ENCODE measurements around the gene TMEM106A. TPM values are rescaled to one million over a fixed set of nuclear protein-coding genes. Genes with fewer than 3 reads are reported as not detected.

TMEM106A gene
- total RNA-seq, 4 donors from 2014 or later, result 0.27 to 2.5 (median 1.6) TPM

DNA sequence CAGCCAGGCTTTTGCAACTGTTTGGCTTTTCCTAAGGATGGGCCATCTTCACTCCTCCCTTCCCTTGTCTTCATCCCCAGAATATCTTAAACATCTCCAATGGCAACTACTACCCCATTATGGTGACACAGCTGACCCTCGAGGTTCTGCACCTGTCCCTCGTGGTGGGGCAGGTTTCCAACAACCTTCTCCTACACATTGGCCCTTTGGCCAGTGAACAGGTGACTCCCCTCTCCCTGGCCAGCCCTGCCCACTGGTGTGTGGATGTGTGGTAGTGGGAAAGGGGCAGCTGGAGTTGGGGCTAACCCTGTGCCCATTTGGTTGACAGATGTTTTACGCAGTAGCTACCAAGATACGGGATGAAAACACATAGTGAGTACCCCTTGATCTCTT, 4.7 kb downstream of the TMEM106A start:
- DNase-seq, result no peak
- Histone ChIP-seq H3K4me3 (no peak overlapping the region), H3K9me3 (no peaks in the 10 kb centered on the region), H3K36me3 (peaks cover 0 to 36% (median 0%) of the 10 kb centered on the region in 3 donors), H3K4me1 (peaks cover 14 to 24% (median 17%) of the 10 kb centered on the region in 3 donors), H3K27ac (no peak overlapping the region), H3K27me3 (no peaks in the 10 kb centered on the region)
- intact Hi-C loops (cut with DNase I), result no loop called here
- no peak for TF ChIP-seq POLR2A (IDR thresholded peaks at IDR 0.05)
- TF ChIP-seq, protein P1, sequence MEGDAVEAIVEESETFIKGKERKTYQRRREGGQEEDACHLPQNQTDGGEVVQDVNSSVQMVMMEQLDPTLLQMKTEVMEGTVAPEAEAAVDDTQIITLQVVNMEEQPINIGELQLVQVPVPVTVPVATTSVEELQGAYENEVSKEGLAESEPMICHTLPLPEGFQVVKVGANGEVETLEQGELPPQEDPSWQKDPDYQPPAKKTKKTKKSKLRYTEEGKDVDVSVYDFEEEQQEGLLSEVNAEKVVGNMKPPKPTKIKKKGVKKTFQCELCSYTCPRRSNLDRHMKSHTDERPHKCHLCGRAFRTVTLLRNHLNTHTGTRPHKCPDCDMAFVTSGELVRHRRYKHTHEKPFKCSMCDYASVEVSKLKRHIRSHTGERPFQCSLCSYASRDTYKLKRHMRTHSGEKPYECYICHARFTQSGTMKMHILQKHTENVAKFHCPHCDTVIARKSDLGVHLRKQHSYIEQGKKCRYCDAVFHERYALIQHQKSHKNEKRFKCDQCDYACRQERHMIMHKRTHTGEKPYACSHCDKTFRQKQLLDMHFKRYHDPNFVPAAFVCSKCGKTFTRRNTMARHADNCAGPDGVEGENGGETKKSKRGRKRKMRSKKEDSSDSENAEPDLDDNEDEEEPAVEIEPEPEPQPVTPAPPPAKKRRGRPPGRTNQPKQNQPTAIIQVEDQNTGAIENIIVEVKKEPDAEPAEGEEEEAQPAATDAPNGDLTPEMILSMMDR (IDR thresholded peaks at IDR 0.05), result no peak
- WGBS, 2 donors, result 68 to 84% methylated on average over 3 to 4 of the region's 4 CpGs

- Histone ChIP-seq H3K4me3 (no peak overlapping the region), H3K36me3 (peaks cover 0 to 36% (median 0%) of the 10 kb centered on the region in 3 donors), H3K27ac (no peak overlapping the region), H3K27me3 (no peaks in the 10 kb centered on the region), H3K9me3 (no peaks in the 10 kb centered on the region), H3K4me1 (peaks cover 12 to 17% (median 16%) of the 10 kb centered on the region in 3 donors)
- intact Hi-C loops (cut with DNase I), result no loop called here
- TF ChIP-seq POLR2A (IDR thresholded peaks at IDR 0.05), result no peak
- TF ChIP-seq, protein P1 (IDR thresholded peaks at IDR 0.05), result no peak
- no peak for DNase-seq
- 88 to 91% methylated on average over 3 to 4 of the region's 4 CpGs for WGBS, 2 donors
Observed at GRCh38 chr17:43216762-43217613, 5.3 kb downstream of the TMEM106A start.

- H3K9me3 ChIP-seq, result no peaks in the 10 kb centered on the region
- H3K27ac ChIP-seq, result no peak overlapping the region
- 88% methylated on average over 2 of the region's 2 CpGs; no CpG with 5 or more reads in 1 of the 2 donors for WGBS, 2 donors
- H3K4me1 ChIP-seq, result peaks cover 6 to 11% (median 9%) of the 10 kb centered on the region in 3 donors
- intact Hi-C loops (cut with DNase I), result no loop called here
- no peak for DNase-seq
- no peak overlapping the region for H3K4me3 ChIP-seq
- no peaks in the 10 kb centered on the region for H3K27me3 ChIP-seq
- no peak for TF ChIP-seq POLR2A (IDR thresholded peaks at IDR 0.05)
- TF ChIP-seq, protein P1 (IDR thresholded peaks at IDR 0.05), result no peak
- H3K36me3 ChIP-seq, result peaks cover 0 to 36% (median 0%) of the 10 kb centered on the region in 3 donors
Observed at GRCh38 chr17:43217614-43218087, 6.0 kb downstream of the TMEM106A start.

DNA sequence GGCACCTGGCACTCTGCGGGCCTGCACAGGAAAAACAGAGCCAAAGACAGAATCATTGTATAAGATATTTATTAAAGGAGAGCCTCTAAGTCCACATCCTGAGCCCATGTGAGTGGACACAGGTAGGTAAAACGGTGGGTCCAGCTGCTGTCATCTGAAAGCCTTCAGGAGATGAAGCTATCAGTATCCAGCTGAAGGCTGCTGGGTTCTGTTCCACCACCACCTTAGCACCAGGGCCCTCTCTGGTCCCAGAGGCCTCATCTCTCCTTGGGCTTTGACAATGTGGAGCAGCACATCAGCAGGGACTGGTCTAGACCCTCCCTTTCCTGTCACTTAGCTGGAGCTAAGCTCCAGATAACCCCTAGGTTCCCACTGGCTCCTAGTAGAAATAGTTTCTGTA, 7.3 kb downstream of the TMEM106A start:
- Histone ChIP-seq H3K4me3 (no peak overlapping the region), H3K9me3 (no peaks in the 10 kb centered on the region), H3K36me3 (peaks cover 0 to 38% (median 0%) of the 10 kb centered on the region in 3 donors), H3K4me1 (no peaks in the 10 kb centered on the region), H3K27ac (no peak overlapping the region), H3K27me3 (no peaks in the 10 kb centered on the region)
- TF ChIP-seq POLR2A (IDR thresholded peaks at IDR 0.05), result no peak
- TF ChIP-seq, protein P1 (IDR thresholded peaks at IDR 0.05), result no peak
- intact Hi-C loops (cut with DNase I), result no loop called here
- DNase-seq, result no peak
- WGBS, 2 donors, result 93 to 100% methylated on average over 2 of the region's 2 CpGs

DNA sequence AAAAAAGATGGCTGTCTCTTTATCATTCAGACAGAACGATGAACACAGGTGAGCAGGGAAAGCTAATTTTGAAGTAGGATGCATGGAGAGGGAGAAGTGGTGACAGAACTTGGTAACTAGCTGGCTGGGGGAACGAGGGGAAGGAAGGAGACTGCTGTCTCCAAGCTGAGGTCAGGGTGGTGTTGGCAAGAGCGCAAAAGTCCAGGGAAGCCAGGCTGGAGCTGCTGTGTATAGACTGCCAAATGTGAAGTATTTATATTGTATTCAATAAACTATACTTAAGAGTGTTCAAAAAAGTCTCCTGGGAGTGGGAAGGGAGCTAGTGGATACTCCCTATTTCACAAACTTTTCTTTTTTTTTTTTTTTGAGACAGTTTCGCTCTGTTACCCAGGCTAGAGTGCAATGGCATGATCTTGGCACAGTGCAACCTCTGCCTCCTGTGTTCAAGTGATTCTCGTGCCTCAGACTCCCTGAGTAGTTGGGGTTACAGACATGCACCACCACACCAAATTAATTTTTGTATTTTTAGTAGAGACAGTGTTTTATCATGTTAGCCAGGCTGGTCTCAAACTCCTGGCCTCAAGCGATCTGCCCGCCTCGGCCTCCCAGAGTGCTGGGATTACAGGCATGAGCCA, 8.2 kb downstream of the TMEM106A start:
- Histone ChIP-seq H3K27me3 (no peaks in the 10 kb centered on the region), H3K9me3 (no peaks in the 10 kb centered on the region), H3K4me3 (no peak overlapping the region), H3K27ac (no peak overlapping the region), H3K36me3 (peaks cover 0 to 47% (median 0%) of the 10 kb centered on the region in 3 donors), H3K4me1 (no peaks in the 10 kb centered on the region)
- DNase-seq, result no peak
- 61 to 69% methylated on average over 8 of the region's 8 CpGs for WGBS, 2 donors
- intact Hi-C loops (cut with DNase I), result no loop called here
- no peak for TF ChIP-seq POLR2A (IDR thresholded peaks at IDR 0.05)
- TF ChIP-seq, protein P1 (IDR thresholded peaks at IDR 0.05), result no peak

All from esophagus squamous epithelium (tissue), 5 donors.